Activated CD8-positive, alpha-beta T cell treated with anti-CD3 and anti-CD28 coated beads for 36 hours (primary cell): Measurements from ENCODE around the gene PABPN1L. TPM values are rescaled to one million over a fixed set of nuclear protein-coding genes. Genes with fewer than 3 reads are reported as not detected.

ENCODE experiments used
- ATAC-seq: fragments of 200-7000 bp; cut with Tn5 transposase; one replicate; pipeline ENCODE4 v1.10.0; 2021; ENCODE audit warnings: mild to moderate bottlenecking, moderate library complexity
- CTCF ChIA-PET: fragments of 350-600 bp; sonication (Branson Sonifier 250); formaldehyde crosslinking; loops from one replicate; lab custom pipeline; 2021; ENCODE audit warnings: antibody characterized with exemption; lab: Charles Lee
- POLR2A ChIA-PET: fragments of 350-600 bp; sonication (Branson Sonifier 250); formaldehyde crosslinking; loops from one replicate; lab custom pipeline; 2021; ENCODE audit warnings: antibody characterized with exemption; lab: Charles Lee
- DNase-seq: peaks from one replicate; pipeline ENCODE4 v3.0.0-alpha.2; 2020
- H3K27ac Mint-ChIP-seq: one replicate; pipeline ENCODE4 v1.8.0; 2021; ENCODE audit warnings: mild to moderate bottlenecking, mixed read lengths
- H3K27me3 Mint-ChIP-seq: one replicate; pipeline ENCODE4 v1.8.0; 2021; ENCODE audit warnings: mixed read lengths
- H3K36me3 Mint-ChIP-seq: one replicate; pipeline ENCODE4 v1.8.0; 2021; ENCODE audit warnings: low read depth, mixed read lengths
- H3K4me1 Mint-ChIP-seq: one replicate; pipeline ENCODE4 v1.8.0; 2021; ENCODE audit warnings: low read depth, mixed read lengths
- H3K4me3 Mint-ChIP-seq: one replicate; pipeline ENCODE4 v1.8.0; 2021; ENCODE audit warnings: mild to moderate bottlenecking, moderate library complexity, mixed read lengths
- H3K9me3 Mint-ChIP-seq: one replicate; pipeline ENCODE4 v1.8.0; 2021; ENCODE audit warnings: mixed read lengths
- intact Hi-C: fragments of 100-400 bp; cut with micrococcal nuclease; formaldehyde crosslinking; loops from one replicate; pipeline ENCODE4 v1.10.0; 2022
- total RNA-seq, 2 experiments: library from RNA; stranded (reverse); gene quantifications; one replicate each; pipeline ENCODE4 v1.2.3, GENCODE V29; 2021
- TF ChIP-seq, protein P1 (sequence below): fragments of 200-600 bp; IDR thresholded peaks from one replicate; pipeline ENCODE4 v1.8.0; 2022; ENCODE audit warnings: antibody characterized with exemption, mild to moderate bottlenecking

The PABPN1L gene
- total RNA-seq, 2 experiments from 2014 or later = not detected

GRCh38 chr16:88902744-88903143 is 36.3 kb upstream of the PABPN1L start:
- TF ChIP-seq, protein P1, sequence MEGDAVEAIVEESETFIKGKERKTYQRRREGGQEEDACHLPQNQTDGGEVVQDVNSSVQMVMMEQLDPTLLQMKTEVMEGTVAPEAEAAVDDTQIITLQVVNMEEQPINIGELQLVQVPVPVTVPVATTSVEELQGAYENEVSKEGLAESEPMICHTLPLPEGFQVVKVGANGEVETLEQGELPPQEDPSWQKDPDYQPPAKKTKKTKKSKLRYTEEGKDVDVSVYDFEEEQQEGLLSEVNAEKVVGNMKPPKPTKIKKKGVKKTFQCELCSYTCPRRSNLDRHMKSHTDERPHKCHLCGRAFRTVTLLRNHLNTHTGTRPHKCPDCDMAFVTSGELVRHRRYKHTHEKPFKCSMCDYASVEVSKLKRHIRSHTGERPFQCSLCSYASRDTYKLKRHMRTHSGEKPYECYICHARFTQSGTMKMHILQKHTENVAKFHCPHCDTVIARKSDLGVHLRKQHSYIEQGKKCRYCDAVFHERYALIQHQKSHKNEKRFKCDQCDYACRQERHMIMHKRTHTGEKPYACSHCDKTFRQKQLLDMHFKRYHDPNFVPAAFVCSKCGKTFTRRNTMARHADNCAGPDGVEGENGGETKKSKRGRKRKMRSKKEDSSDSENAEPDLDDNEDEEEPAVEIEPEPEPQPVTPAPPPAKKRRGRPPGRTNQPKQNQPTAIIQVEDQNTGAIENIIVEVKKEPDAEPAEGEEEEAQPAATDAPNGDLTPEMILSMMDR = no peak
- H3K4me1 Mint-ChIP-seq = no peaks in the 10 kb centered on the region
- ATAC-seq (no peak), DNase-seq (no peak)
- H3K4me3 Mint-ChIP-seq = no peak overlapping the region
- no peaks in the 10 kb centered on the region for H3K36me3 Mint-ChIP-seq
- ChIA-PET CTCF (no interaction called here), POLR2A (no interaction called here)
- no peak overlapping the region for H3K27ac Mint-ChIP-seq
- intact Hi-C loops = loop anchor here (10.0 kb wide), 1 partner anchor 58 kb away; no protein-coding TSS in a partner anchor
- no peaks in the 10 kb centered on the region for H3K9me3 Mint-ChIP-seq
- H3K27me3 Mint-ChIP-seq = no peaks in the 10 kb centered on the region

- H3K27ac Mint-ChIP-seq = no peak overlapping the region
- intact Hi-C loops = loop anchor here (10.0 kb wide), 1 partner anchor 57 kb away; no protein-coding TSS in a partner anchor
- no peaks in the 10 kb centered on the region for H3K9me3 Mint-ChIP-seq
- no peak overlapping the region for H3K4me3 Mint-ChIP-seq
- CTCF ChIA-PET = no interaction called here
- H3K4me1 Mint-ChIP-seq = no peaks in the 10 kb centered on the region
- no peak for ATAC-seq
- TF ChIP-seq, protein P1 = no peak
- no peak for DNase-seq
- POLR2A ChIA-PET = no interaction called here
- no peaks in the 10 kb centered on the region for H3K36me3 Mint-ChIP-seq
- no peaks in the 10 kb centered on the region for H3K27me3 Mint-ChIP-seq
Observed at GRCh38 chr16:88901718-88902337, 35.4 kb upstream of the PABPN1L start.

DNA sequence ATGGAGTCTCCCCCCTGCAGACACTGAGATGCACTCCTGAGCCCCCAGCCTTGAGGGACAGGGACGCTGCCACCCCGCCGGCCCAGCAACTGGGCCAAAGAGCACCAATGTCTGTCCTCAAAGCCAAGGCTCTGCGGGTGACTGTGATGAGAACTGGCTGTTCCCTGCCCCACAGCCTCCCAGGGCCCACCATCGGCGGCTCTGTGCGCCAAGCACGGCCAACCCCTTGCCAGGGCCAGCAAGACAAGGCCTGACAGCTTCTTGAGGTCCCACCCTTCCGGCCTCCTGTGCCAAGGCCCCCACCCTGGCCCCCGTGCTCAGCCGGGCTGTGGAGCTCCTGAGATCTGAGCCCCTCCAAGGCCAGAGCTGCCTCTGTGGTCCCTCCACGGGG is 34.2 kb upstream of the PABPN1L start:
- Mint-ChIP-seq H3K27me3 (no peaks in the 10 kb centered on the region), H3K4me1 (no peaks in the 10 kb centered on the region), H3K27ac (no peak overlapping the region), H3K4me3 (no peak overlapping the region), H3K9me3 (no peaks in the 10 kb centered on the region), H3K36me3 (no peaks in the 10 kb centered on the region)
- ATAC-seq (no peak), DNase-seq (no peak)
- POLR2A ChIA-PET = no interaction called here
- intact Hi-C loops = loop anchor here (10.0 kb wide), 1 partner anchor 56 kb away; no protein-coding TSS in a partner anchor
- CTCF ChIA-PET = no interaction called here
- TF ChIP-seq, protein P1 = no peak

DNA sequence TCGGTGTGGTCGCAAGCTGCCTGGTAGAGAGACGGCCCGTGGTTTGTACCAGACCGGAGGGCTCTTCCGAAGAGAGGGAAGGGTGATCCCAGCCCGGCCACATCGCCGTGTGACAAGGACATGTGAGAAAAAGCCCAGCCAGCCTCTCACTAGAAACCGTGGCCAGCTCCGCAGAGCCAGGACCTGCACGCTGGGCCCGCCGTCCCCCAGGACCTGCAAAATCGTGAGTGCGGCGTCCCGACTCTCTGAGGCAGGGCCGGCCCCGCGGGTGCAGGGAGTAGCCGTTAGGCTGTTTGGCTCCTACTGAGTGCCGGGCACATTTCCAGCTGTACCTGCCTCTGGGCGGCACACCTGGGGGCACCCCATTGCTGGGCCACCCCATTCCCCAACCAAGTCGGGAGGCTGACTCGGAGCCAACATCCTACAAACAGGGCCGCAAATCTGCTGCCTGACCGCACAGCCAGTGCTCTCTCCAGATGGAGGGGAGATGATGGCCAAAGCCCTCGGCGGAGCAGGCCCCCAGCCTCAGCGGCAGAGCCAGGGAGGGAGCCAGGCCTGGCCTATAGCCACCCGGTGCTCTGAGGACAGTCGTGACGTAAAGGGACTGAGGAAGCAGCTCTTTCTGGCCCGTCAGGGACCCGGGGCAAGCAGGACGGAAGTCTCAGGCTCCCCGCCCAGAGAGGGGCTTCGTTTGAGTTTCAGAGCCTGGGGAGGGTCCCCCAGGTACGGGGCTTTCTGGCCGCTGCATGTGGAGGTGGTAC is 33.6 kb upstream of the PABPN1L start:
- H3K9me3 Mint-ChIP-seq = no peaks in the 10 kb centered on the region
- intact Hi-C loops = loop anchor here (10.0 kb wide), 1 partner anchor 55 kb away; no protein-coding TSS in a partner anchor
- ATAC-seq = no peak
- H3K36me3 Mint-ChIP-seq = no peaks in the 10 kb centered on the region
- H3K27me3 Mint-ChIP-seq = no peaks in the 10 kb centered on the region
- ChIA-PET POLR2A (no interaction called here), CTCF (no interaction called here)
- TF ChIP-seq, protein P1 = no peak
- no peaks in the 10 kb centered on the region for H3K4me1 Mint-ChIP-seq
- no peak for DNase-seq
- H3K27ac Mint-ChIP-seq = no peak overlapping the region
- H3K4me3 Mint-ChIP-seq = no peak overlapping the region
